GM12878 (cell line): ENCODE measurements around the gene RAD51B. TPM values are rescaled to one million over a fixed set of nuclear protein-coding genes. Genes with fewer than 3 reads are reported as not detected.

ENCODE experiments used
- ATAC-seq: fragments of 200-7000 bp; cut with Tn5 transposase; 3 replicates; pipeline ENCODE4 v1.9.1; 2020; ENCODE audit warnings: mild to moderate bottlenecking, moderate library complexity
- BruUV-seq: library from RNA; stranded (reverse); fragments of 400-500 nt; replicated peaks from 2 replicates; lab custom pipeline; 2021; lab: Mats Ljungman, UMichigan
- CTCF ChIA-PET: fragments of 300-600 bp; sonication (Branson Sonifier 250); formaldehyde crosslinking; extraction: SDS; loops from one replicate; lab custom pipeline; 2021; ENCODE audit warnings: inconsistent platforms; lab: Yijun Ruan, JAX
- POLR2A ChIA-PET: fragments of 350-600 bp; formaldehyde crosslinking; extraction: SDS; loops from one replicate; lab custom pipeline; 2021; ENCODE audit warnings: inconsistent platforms; lab: Charles Lee
- RAD21 ChIA-PET: fragments of 300-600 bp; sonication (Branson Sonifier 250); formaldehyde crosslinking; loops from one replicate; lab custom pipeline; 2023; ENCODE audit warnings: antibody characterized with exemption; ENCODE audit not compliant: unreplicated experiment; lab: Charles Lee
- SMC1A ChIA-PET: fragments of 300-600 bp; sonication (Branson Sonifier 250); formaldehyde crosslinking; loops from one replicate; lab custom pipeline; 2023; ENCODE audit not compliant: unreplicated experiment, uncharacterized antibody; lab: Charles Lee
- DNase-seq: peaks from one replicate; pipeline ENCODE4 v3.0.0-alpha.2; 2011; ENCODE audit warnings: low read depth, low spot score
- FAIRE-seq: peaks from 3 replicates; lab custom pipeline; 2011; peaks lifted over from hg19 to GRCh38; lab: Jason Lieb, UNC
- H2AFZ ChIP-seq: 2 replicates; pipeline ENCODE4 v1.6.0; 2011; ENCODE audit warnings: low read depth, low read length, control low read depth; ENCODE audit not compliant: control insufficient read depth
- H3K27ac ChIP-seq: 2 replicates; pipeline ENCODE4 v1.5.1; 2011; ENCODE audit warnings: control low read depth; ENCODE audit not compliant: control insufficient read depth, insufficient read depth
- H3K27me3 ChIP-seq, 2 experiments: replicated peaks in 1 of 2; 2 replicates each; pipeline versions ENCODE4 v1.6.0 to v1.6.1; 2011; ENCODE audit warnings: low read length in 1 of 2; ENCODE audit not compliant: control insufficient read depth in 2 of 2, insufficient read depth in 2 of 2
- H3K36me3 ChIP-seq, 2 experiments: 2 replicates each; pipeline ENCODE4 v1.5.1; 2011; ENCODE audit warnings: low read length in 1 of 2; ENCODE audit not compliant: control insufficient read depth in 2 of 2, insufficient read depth in 2 of 2
- H3K4me1 ChIP-seq: 2 replicates; pipeline ENCODE4 v1.6.1; 2011; ENCODE audit warnings: mild to moderate bottlenecking, low read length, moderate library complexity, mixed read lengths; ENCODE audit not compliant: control insufficient read depth, insufficient read depth
- H3K4me2 ChIP-seq: 2 replicates; pipeline ENCODE4 v1.6.0; 2011; ENCODE audit warnings: control low read depth; ENCODE audit not compliant: control insufficient read depth, insufficient read depth
- H3K4me3 ChIP-seq: fragments of 200-600 bp; sonication (generic); 2 replicates; pipeline ENCODE4 v1.5.1; 2016
- H3K79me2 ChIP-seq: 2 replicates; pipeline ENCODE4 v1.6.0; 2011; ENCODE audit warnings: low read length; ENCODE audit not compliant: control insufficient read depth, insufficient read depth
- H3K9ac ChIP-seq: 2 replicates; pipeline ENCODE4 v1.8.0; 2011; ENCODE audit warnings: low read length, control low read depth, mixed read lengths; ENCODE audit not compliant: control insufficient read depth, insufficient read depth
- H3K9me3 ChIP-seq: replicated peaks from 3 replicates; pipeline ENCODE4 v1.5.1; 2011; ENCODE audit warnings: mild to moderate bottlenecking, low read length; ENCODE audit not compliant: control insufficient read depth, insufficient read depth
- H4K20me1 ChIP-seq: 2 replicates; pipeline ENCODE4 v1.6.0; 2011; ENCODE audit not compliant: control insufficient read depth, insufficient read depth
- BCLAF1 ChIP-seq: fragments of 450-650 bp; IDR thresholded peaks from 2 replicates; pipeline ENCODE4 v1.6.1; 2017; ENCODE audit warnings: antibody characterized with exemption, mild to moderate bottlenecking, moderate library complexity
- CUX1 ChIP-seq: IDR thresholded peaks from 2 replicates; pipeline ENCODE4 v1.6.1; 2012; ENCODE audit warnings: improper control_type of control experiment, low read depth, low read length; ENCODE audit not compliant: insufficient replicate concordance
- EP300 ChIP-seq, 2 experiments: fragments of 150-350 bp in 1 of 2; IDR thresholded peaks; 2 replicates each; pipeline ENCODE4 v1.6.1; 2011 to 2012; ENCODE audit warnings: low read depth in 2 of 2, low read length in 2 of 2, borderline replicate concordance in 1 of 2, improper control_type of control experiment in 1 of 2, inconsistent platforms in 1 of 2; ENCODE audit not compliant: control insufficient read depth in 1 of 2
- GATAD2B ChIP-seq: fragments of 450-650 bp; conservative IDR thresholded peaks from 2 replicates; pipeline ENCODE4 v1.6.1; 2017; ENCODE audit warnings: low read depth, mild to moderate bottlenecking, moderate library complexity
- HDGF ChIP-seq: fragments of 450-650 bp; IDR thresholded peaks from 2 replicates; pipeline ENCODE4 v1.6.1; 2016; ENCODE audit warnings: antibody characterized with exemption
- KDM1A ChIP-seq: fragments of 200-600 bp; sonication (generic); IDR thresholded peaks from 2 replicates; pipeline ENCODE4 v1.6.1; 2016; ENCODE audit warnings: borderline replicate concordance
- NRF1 ChIP-seq: conservative IDR thresholded peaks from 2 replicates; pipeline ENCODE4 v1.6.1; 2011; ENCODE audit warnings: mild to moderate bottlenecking, low read depth, low read length, improper control_type of control experiment
- RELB ChIP-seq: fragments of 450-650 bp; IDR thresholded peaks from 2 replicates; pipeline ENCODE4 v1.6.1; 2017; ENCODE audit warnings: low read depth, mild to moderate bottlenecking, moderate library complexity
- SRF ChIP-seq, 2 experiments: IDR thresholded peaks; 2 replicates each; pipeline ENCODE4 v1.6.1; 2011; ENCODE audit warnings: low read depth in 2 of 2, low read length in 2 of 2, mild to moderate bottlenecking in 1 of 2, moderate library complexity in 1 of 2
- WGBS: methylation state at CpG from one replicate; pipeline ENCODE4 v1.1.6; 2016; ENCODE audit warnings: low lambda C conversion rate; ENCODE audit not compliant: insufficient replicate concordance, insufficient coverage; ENCODE audit errors: missing lambda C conversion rate; 5-methylcytosine and 5-hydroxymethylcytosine counted together
- in situ Hi-C: fragments of 300-500 bp; cut with MboI; formaldehyde crosslinking; loops from 9 replicates; pipeline ENCODE4 v1.14.3; 2018; ENCODE audit warnings: mixed read lengths
- intact Hi-C: fragments of 100-400 bp; cut with micrococcal nuclease; formaldehyde crosslinking; loops from one replicate; pipeline ENCODE4 v1.14.2; 2022; ENCODE audit not compliant: unreplicated experiment
- polyA plus RNA-seq, 11 experiments: library from polyadenylated mRNA; depleted of rRNA in 4 of 11; unstranded in 6 of 11; stranded (reverse) in 5 of 11; fragments of >200 nt; fragmentation: Nextera tagmentation in 4 of 11; fragmentation: Illumina TruSeq in 1 of 11; extraction: Ambion mirVana in 4 of 11; extraction: Trizol in 1 of 11; gene quantifications; 1 replicate in 1 of 11; 2 replicates in 10 of 11; pipeline versions ENCODE4 v1.2.1 to v1.2.3, GENCODE V29; 2011 to 2016; ENCODE audit warnings: inconsistent platforms in 2 of 11, missing spikeins in 2 of 11, low read depth in 1 of 11
- total RNA-seq, 4 experiments: library from RNA; depleted of rRNA in 3 of 4; stranded (reverse); fragments of >200 nt in 3 of 4; fragmentation: Illumina TruSeq in 1 of 4; extraction: Trizol in 1 of 4; gene quantifications; 2 replicates each; pipeline versions ENCODE4 v1.2.1 to v1.2.3, GENCODE V29; 2013 to 2021

Gene RAD51B
- total and polyA plus RNA-seq, 10 of the 15 experiments (the other 5 are each of a cell fraction or from before 2014, with no cell fraction given) = 9.8 to 26.8 (median 21.3) TPM

DNA sequence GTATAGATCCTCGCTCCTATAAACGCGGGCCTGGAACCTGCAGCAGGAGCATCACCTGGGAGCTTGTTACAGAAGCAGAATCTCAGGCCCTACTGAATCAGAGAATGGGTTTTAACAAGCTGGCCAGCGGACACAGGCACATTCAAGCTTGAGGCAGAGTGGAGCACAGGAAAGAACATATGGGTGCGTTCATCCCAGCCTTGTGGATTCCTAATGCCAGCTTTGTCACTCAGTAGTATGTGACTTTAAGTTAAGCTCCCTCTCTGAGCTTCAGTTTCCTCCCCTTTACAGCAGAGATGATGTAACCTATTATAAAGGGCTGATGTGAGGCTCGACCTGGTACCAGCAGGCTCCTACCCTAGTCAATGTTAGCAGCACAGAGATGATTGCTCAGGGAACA is 768.4 kb downstream of the RAD51B start (continued):
- TF ChIP-seq RELB = no peak
- TF ChIP-seq KDM1A = no peak
- TF ChIP-seq BCLAF1 = no peak
- TF ChIP-seq SRF (IDR thresholded peaks at IDR 0.05; ENCODE audit: low read depth in 2 of 2, low read length in 2 of 2) = no peak

GRCh38 chr14:68589447-68590200 is 770.0 kb downstream of the RAD51B start:
- no peak overlapping the region for H3K27ac ChIP-seq
- in situ Hi-C loops = no loop called here
- ChIA-PET RAD21 (no interaction called here), SMC1A (interaction anchor here (0.6 kb wide), 1 partner anchor 1127 kb away, joined by 3 read pairs; no protein-coding TSS in a partner anchor), POLR2A (interaction anchor here (0.5 kb wide), 1 partner anchor 59 kb away, joined by 5 read pairs; no protein-coding TSS in a partner anchor), CTCF (interaction anchor here (1.2 kb wide), 2 partner anchors 11 to 74 kb away, joined by 3 read pairs; no protein-coding TSS in a partner anchor)
- no peaks in the 10 kb centered on the region for H3K4me1 ChIP-seq
- no peaks in the 10 kb centered on the region for H4K20me1 ChIP-seq
- H3K4me2 ChIP-seq = no peak overlapping the region
- WGBS = 57% methylated on average over 7 of the region's 7 CpGs
- no peaks in the 10 kb centered on the region for H3K27me3 ChIP-seq
- H3K9ac ChIP-seq = no peak overlapping the region
- H3K9me3 ChIP-seq = no peaks in the 10 kb centered on the region; the same call in 2 of the 3 replicates
- no peak for DNase-seq
- H3K4me3 ChIP-seq = no peak overlapping the region
- BruUV-seq = no TSS peak
- FAIRE-seq = no peak
- intact Hi-C loops = no loop called here
- H2AFZ ChIP-seq = no peak overlapping the region
- H3K36me3 ChIP-seq = no peaks in the 10 kb centered on the region
- H3K79me2 ChIP-seq = no peaks in the 10 kb centered on the region
- ATAC-seq = no peak
- TF ChIP-seq NRF1 (no peak), CUX1 (no peak), HDGF (no peak), EP300 (IDR thresholded peaks at IDR 0.05; ENCODE audit: borderline replicate concordance in 1 of 2, control insufficient read depth in 1 of 2, low read depth in 2 of 2, low read length in 2 of 2) (no peak), GATAD2B (no peak)
